Astrocyte (in vitro differentiated cells and primary cell): Measurements from ENCODE around the gene BFSP2. TPM values are rescaled to one million over a fixed set of nuclear protein-coding genes. Genes with fewer than 3 reads are reported as not detected.

Source experiments
- DNase-seq: peaks from one replicate; pipeline ENCODE4 v3.0.0-alpha.2; 2010; ENCODE audit warnings: low read depth
- FAIRE-seq: peaks from 2 replicates; lab custom pipeline; 2011; peaks lifted over from hg19 to GRCh38; lab: Jason Lieb, UNC
- H2AFZ ChIP-seq: 2 replicates; pipeline ENCODE4 v1.6.0; 2012; ENCODE audit warnings: low read depth, low read length, inconsistent platforms
- H3K27ac ChIP-seq: 2 replicates; pipeline ENCODE4 v1.5.1; 2011; ENCODE audit warnings: low read depth, low read length, inconsistent platforms
- H3K27me3 ChIP-seq: 2 replicates; pipeline ENCODE4 v1.6.0; 2011; ENCODE audit warnings: low read length, inconsistent platforms; ENCODE audit not compliant: insufficient read depth
- H3K36me3 ChIP-seq: 2 replicates; pipeline ENCODE4 v1.5.1; 2011; ENCODE audit warnings: low read length, inconsistent platforms; ENCODE audit not compliant: insufficient read depth
- H3K4me1 ChIP-seq: 2 replicates; pipeline ENCODE4 v1.5.1; 2011; ENCODE audit warnings: low read length, inconsistent platforms; ENCODE audit not compliant: insufficient read depth
- H3K4me2 ChIP-seq: 2 replicates; pipeline ENCODE4 v1.6.0; 2012; ENCODE audit warnings: low read length, inconsistent platforms
- H3K4me3 ChIP-seq: 2 replicates; pipeline ENCODE4 v1.5.1; 2011; ENCODE audit warnings: low read depth, mild to moderate bottlenecking, low read length, inconsistent platforms; ENCODE audit not compliant: insufficient read depth
- H3K79me2 ChIP-seq: 2 replicates; pipeline ENCODE4 v1.6.0; 2012; ENCODE audit warnings: mild to moderate bottlenecking, low read length, inconsistent platforms; ENCODE audit not compliant: insufficient read depth
- H3K9ac ChIP-seq: 2 replicates; pipeline ENCODE4 v1.6.0; 2012; ENCODE audit warnings: mild to moderate bottlenecking, low read length, inconsistent platforms
- H3K9me3 ChIP-seq: 2 replicates; pipeline ENCODE4 v1.5.1; 2012; ENCODE audit warnings: low read depth, mild to moderate bottlenecking, low read length, inconsistent platforms; ENCODE audit not compliant: insufficient read depth
- H4K20me1 ChIP-seq: 2 replicates; pipeline ENCODE4 v1.6.0; 2012; ENCODE audit warnings: low read length, inconsistent platforms; ENCODE audit not compliant: insufficient read depth
- H3K27ac Mint-ChIP-seq: one replicate; pipeline ENCODE4 v1.8.0; 2021; ENCODE audit warnings: mild to moderate bottlenecking, mixed read lengths; ENCODE audit not compliant: unreplicated experiment
- H3K27me3 Mint-ChIP-seq: one replicate; pipeline ENCODE4 v1.8.0; 2021; ENCODE audit warnings: low read depth, mixed read lengths; ENCODE audit not compliant: unreplicated experiment
- H3K36me3 Mint-ChIP-seq: one replicate; pipeline ENCODE4 v1.8.0; 2021; ENCODE audit warnings: low read depth, mixed read lengths; ENCODE audit not compliant: unreplicated experiment
- H3K4me1 Mint-ChIP-seq: one replicate; pipeline ENCODE4 v1.8.0; 2021; ENCODE audit warnings: low read depth, mixed read lengths; ENCODE audit not compliant: unreplicated experiment
- H3K4me3 Mint-ChIP-seq: one replicate; pipeline ENCODE4 v1.8.0; 2021; ENCODE audit warnings: mild to moderate bottlenecking, moderate library complexity, mixed read lengths; ENCODE audit not compliant: unreplicated experiment
- H3K9me3 Mint-ChIP-seq: one replicate; pipeline ENCODE4 v1.8.0; 2021; ENCODE audit warnings: mild to moderate bottlenecking, mixed read lengths; ENCODE audit not compliant: unreplicated experiment
- EZH2 ChIP-seq: IDR thresholded peaks from 2 replicates; pipeline ENCODE4 v1.6.1; 2012; ENCODE audit warnings: mild to moderate bottlenecking, low read length, inconsistent platforms; ENCODE audit not compliant: insufficient read depth
- total RNA-seq: library from RNA; stranded (reverse); gene quantifications from 2 replicates; pipeline ENCODE4 v1.2.1, GENCODE V29; 2021
- TF ChIP-seq, protein P1 (sequence below): IDR thresholded peaks from 2 replicates; pipeline ENCODE4 v1.5.1; 2011; ENCODE audit warnings: low read depth, mild to moderate bottlenecking, inconsistent platforms, low read length, moderate library complexity; ENCODE audit not compliant: insufficient read depth

The BFSP2 gene
- total RNA-seq, 1 donor from 2014 or later: not detected

DNA sequence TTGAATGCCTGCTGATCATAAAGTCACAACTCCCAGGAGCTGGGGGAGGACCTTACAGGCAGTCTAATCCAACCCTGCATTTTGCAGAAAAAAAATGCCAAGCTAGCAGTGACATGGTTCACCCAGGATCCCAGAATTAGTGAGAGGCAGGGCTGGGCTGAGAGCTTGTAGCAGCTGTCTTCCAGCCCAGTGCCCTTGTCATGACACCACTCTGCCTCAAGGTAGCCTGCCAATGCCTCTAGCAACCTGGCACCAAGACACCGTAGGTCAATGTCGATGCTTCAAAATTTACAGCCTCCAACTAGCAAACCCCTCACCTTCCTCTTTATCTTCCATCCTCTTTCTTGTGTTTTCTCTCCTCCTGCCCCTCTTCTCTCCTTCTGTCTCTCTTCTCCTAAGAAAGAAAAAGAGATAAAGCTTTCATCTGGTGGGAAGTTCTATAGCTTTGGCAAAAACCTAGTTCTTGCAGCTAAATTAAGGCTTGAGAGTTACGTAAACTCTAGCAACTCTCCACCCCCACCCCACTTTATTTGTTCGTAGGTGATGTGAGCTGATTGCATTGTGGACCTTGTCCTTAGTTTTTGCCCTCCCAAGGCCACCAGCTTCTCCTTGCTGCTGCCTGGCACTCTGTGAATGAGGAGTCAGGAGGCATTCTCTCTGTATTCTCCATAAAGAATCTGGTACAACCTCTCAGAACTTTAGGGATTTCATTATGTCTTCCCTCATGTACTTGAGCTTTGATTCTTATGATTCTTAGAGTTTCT is 18.3 kb upstream of the BFSP2 start:
- Histone ChIP-seq H3K27me3 (no peaks in the 10 kb centered on the region), H3K4me2 (no peak overlapping the region), H3K4me1 (peaks cover 2% of the 10 kb centered on the region), H3K9ac (no peak overlapping the region), H3K4me3 (no peak overlapping the region), H3K27ac (no peak overlapping the region), H4K20me1 (no peaks in the 10 kb centered on the region), H3K36me3 (no peaks in the 10 kb centered on the region), H3K9me3 (no peaks in the 10 kb centered on the region), H3K79me2 (no peaks in the 10 kb centered on the region), H2AFZ (no peak overlapping the region)
- Mint-ChIP-seq H3K27me3 (peaks cover 16% of the 10 kb centered on the region), H3K4me1 (peaks cover 10% of the 10 kb centered on the region), H3K9me3 (no peaks in the 10 kb centered on the region), H3K36me3 (peaks cover 5% of the 10 kb centered on the region), H3K27ac (no peak overlapping the region), H3K4me3 (no peak overlapping the region)
- DNase-seq (no peak), FAIRE-seq (no peak)
- TF ChIP-seq EZH2: no peak

DNA sequence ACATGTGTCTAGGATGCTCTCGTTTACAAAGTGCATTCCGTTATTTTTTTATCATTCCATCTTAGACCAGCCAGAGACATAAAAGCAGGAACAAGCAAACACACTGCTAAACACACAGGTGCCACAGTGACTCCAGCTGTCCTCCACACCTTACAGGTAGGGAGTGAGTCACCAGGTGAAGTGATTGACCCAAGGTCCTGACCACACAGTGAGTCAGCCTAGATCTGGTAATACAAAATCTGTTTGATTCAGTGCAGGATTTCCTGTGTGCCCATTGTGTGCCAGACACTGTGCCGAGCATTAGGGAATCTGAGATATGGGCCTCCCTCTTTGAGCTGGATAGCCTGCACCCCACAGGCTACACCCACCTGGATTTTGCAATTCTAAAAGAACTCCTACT is 16.7 kb upstream of the BFSP2 start:
- peaks cover 10% of the 10 kb centered on the region for H3K4me1 Mint-ChIP-seq
- H3K27ac Mint-ChIP-seq: no peak overlapping the region
- H3K36me3 ChIP-seq: no peaks in the 10 kb centered on the region
- FAIRE-seq (no peak), DNase-seq (no peak)
- no peak overlapping the region for H3K4me3 ChIP-seq
- H3K36me3 Mint-ChIP-seq: peaks cover 5% of the 10 kb centered on the region
- peaks cover 2% of the 10 kb centered on the region for H3K4me1 ChIP-seq
- H3K9ac ChIP-seq: no peak overlapping the region
- H2AFZ ChIP-seq: no peak overlapping the region
- no peak overlapping the region for H3K27ac ChIP-seq
- H4K20me1 ChIP-seq: no peaks in the 10 kb centered on the region
- H3K4me2 ChIP-seq: no peak overlapping the region
- no peaks in the 10 kb centered on the region for H3K27me3 ChIP-seq
- H3K4me3 Mint-ChIP-seq: no peak overlapping the region
- no peaks in the 10 kb centered on the region for H3K79me2 ChIP-seq
- peaks cover 21% of the 10 kb centered on the region for H3K27me3 Mint-ChIP-seq
- TF ChIP-seq, protein P1, sequence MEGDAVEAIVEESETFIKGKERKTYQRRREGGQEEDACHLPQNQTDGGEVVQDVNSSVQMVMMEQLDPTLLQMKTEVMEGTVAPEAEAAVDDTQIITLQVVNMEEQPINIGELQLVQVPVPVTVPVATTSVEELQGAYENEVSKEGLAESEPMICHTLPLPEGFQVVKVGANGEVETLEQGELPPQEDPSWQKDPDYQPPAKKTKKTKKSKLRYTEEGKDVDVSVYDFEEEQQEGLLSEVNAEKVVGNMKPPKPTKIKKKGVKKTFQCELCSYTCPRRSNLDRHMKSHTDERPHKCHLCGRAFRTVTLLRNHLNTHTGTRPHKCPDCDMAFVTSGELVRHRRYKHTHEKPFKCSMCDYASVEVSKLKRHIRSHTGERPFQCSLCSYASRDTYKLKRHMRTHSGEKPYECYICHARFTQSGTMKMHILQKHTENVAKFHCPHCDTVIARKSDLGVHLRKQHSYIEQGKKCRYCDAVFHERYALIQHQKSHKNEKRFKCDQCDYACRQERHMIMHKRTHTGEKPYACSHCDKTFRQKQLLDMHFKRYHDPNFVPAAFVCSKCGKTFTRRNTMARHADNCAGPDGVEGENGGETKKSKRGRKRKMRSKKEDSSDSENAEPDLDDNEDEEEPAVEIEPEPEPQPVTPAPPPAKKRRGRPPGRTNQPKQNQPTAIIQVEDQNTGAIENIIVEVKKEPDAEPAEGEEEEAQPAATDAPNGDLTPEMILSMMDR: no peak
- TF ChIP-seq EZH2: no peak
- no peaks in the 10 kb centered on the region for H3K9me3 Mint-ChIP-seq
- no peaks in the 10 kb centered on the region for H3K9me3 ChIP-seq

DNA sequence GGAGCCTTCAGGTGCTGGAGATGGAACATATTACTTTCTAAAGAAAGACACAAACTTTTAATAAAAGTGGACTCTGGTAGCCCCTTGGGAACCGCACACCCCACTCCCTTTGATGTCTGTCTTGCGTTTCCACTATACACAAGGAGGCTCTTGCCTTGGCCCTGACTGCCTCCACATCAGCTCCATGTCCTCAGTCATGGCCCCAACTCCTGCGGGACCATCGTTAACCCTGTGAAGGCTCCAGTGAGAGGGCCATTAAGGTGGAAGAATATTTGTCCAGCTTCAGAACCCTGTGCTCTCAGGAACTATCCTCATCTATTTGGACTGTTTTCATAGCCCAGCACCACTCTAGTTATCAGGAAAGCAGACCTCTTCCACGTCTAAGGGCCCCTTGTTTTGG is 16.1 kb upstream of the BFSP2 start:
- Histone ChIP-seq H3K4me1 (peaks cover 2% of the 10 kb centered on the region), H3K27ac (no peak overlapping the region), H3K9ac (no peak overlapping the region), H3K27me3 (no peaks in the 10 kb centered on the region), H2AFZ (no peak overlapping the region), H3K4me2 (no peak overlapping the region), H4K20me1 (no peaks in the 10 kb centered on the region), H3K79me2 (no peaks in the 10 kb centered on the region), H3K4me3 (no peak overlapping the region), H3K9me3 (no peaks in the 10 kb centered on the region), H3K36me3 (no peaks in the 10 kb centered on the region)
- peaks cover 21% of the 10 kb centered on the region for H3K27me3 Mint-ChIP-seq
- FAIRE-seq (no peak), DNase-seq (no peak)
- H3K36me3 Mint-ChIP-seq: peaks cover 5% of the 10 kb centered on the region
- H3K9me3 Mint-ChIP-seq: no peaks in the 10 kb centered on the region
- H3K4me1 Mint-ChIP-seq: peaks cover 10% of the 10 kb centered on the region
- H3K4me3 Mint-ChIP-seq: no peak overlapping the region
- TF ChIP-seq, protein P1: no peak
- no peak for TF ChIP-seq EZH2
- H3K27ac Mint-ChIP-seq: no peak overlapping the region
